Caco-2 (cell line): ENCODE data around the gene MED13L. TPM values are rescaled to one million over a fixed set of nuclear protein-coding genes. Genes with fewer than 3 reads are reported as not detected.

Experiments used
- BruUV-seq: library from RNA; stranded (reverse); fragments of 400-500 nt; replicated peaks from 2 replicates; lab custom pipeline; 2021; lab: Mats Ljungman, UMichigan
- CTCF ChIA-PET: fragments of 300-600 bp; sonication (Branson Sonifier 250); formaldehyde crosslinking; loops from one replicate; lab custom pipeline; 2022; ENCODE audit warnings: antibody characterized with exemption; lab: Charles Lee
- POLR2A ChIA-PET: fragments of 300-600 bp; sonication (Branson Sonifier 250); formaldehyde crosslinking; loops from one replicate; lab custom pipeline; 2022; ENCODE audit warnings: antibody characterized with exemption; lab: Charles Lee
- DNase-seq, 2 experiments: peaks; one replicate each; pipeline versions ENCODE4 v3.0.0 to v3.0.0-alpha.2; 2020 to 2022
- H3K27me3 ChIP-seq: replicated peaks from 2 replicates; pipeline ENCODE4 v1.6.0; 2011; ENCODE audit warnings: low read length; ENCODE audit not compliant: control insufficient read depth, insufficient read depth
- H3K36me3 ChIP-seq: 2 replicates; pipeline ENCODE4 v1.5.1; 2011; ENCODE audit warnings: low read length; ENCODE audit not compliant: control insufficient read depth, insufficient read depth
- H3K4me1 ChIP-seq: fragments of 250-450 bp; sonication (Bioruptor Pico); 2 replicates; pipeline ENCODE4 v1.5.1; 2020; ENCODE audit warnings: mild to moderate bottlenecking
- H3K4me3 ChIP-seq: 2 replicates; pipeline ENCODE4 v1.5.1; 2011; ENCODE audit warnings: low read depth, mild to moderate bottlenecking, control low read depth, low read length
- H3K9me3 ChIP-seq: fragments of 250-450 bp; sonication (Bioruptor Pico); 2 replicates; pipeline ENCODE4 v1.5.1; 2020; ENCODE audit warnings: mild to moderate bottlenecking, moderate library complexity
- H3K27ac Mint-ChIP-seq: one replicate; pipeline ENCODE4 v1.8.0; 2022; ENCODE audit warnings: mixed read lengths; ENCODE audit not compliant: unreplicated experiment
- H3K27me3 Mint-ChIP-seq: one replicate; pipeline ENCODE4 v1.8.0; 2022; ENCODE audit warnings: mixed read lengths; ENCODE audit not compliant: insufficient read depth, unreplicated experiment
- H3K36me3 Mint-ChIP-seq: one replicate; pipeline ENCODE4 v1.8.0; 2022; ENCODE audit warnings: mild to moderate bottlenecking, mixed read lengths; ENCODE audit not compliant: insufficient read depth, unreplicated experiment
- H3K4me1 Mint-ChIP-seq: one replicate; pipeline ENCODE4 v1.8.0; 2022; ENCODE audit warnings: low read depth, mixed read lengths; ENCODE audit not compliant: unreplicated experiment
- H3K4me3 Mint-ChIP-seq: one replicate; pipeline ENCODE4 v1.8.0; 2022; ENCODE audit warnings: mild to moderate bottlenecking, moderate library complexity, mixed read lengths; ENCODE audit not compliant: unreplicated experiment
- H3K9me3 Mint-ChIP-seq: one replicate; pipeline ENCODE4 v1.8.0; 2022; ENCODE audit warnings: mixed read lengths; ENCODE audit not compliant: unreplicated experiment
- intact Hi-C: fragments of 100-400 bp; cut with micrococcal nuclease; formaldehyde crosslinking; loops from one replicate; pipeline ENCODE4 v1.10.0; 2022; ENCODE audit not compliant: unreplicated experiment
- total RNA-seq: library from RNA; stranded (reverse); gene quantifications from 2 replicates; pipeline ENCODE4 v1.2.3, GENCODE V29; 2022
- TF ChIP-seq, protein P1 (sequence below), 2 experiments: fragments of 200-600 bp in 1 of 2; IDR thresholded peaks; 1 replicate in 1 of 2; 2 replicates in 1 of 2; pipeline versions ENCODE4 v1.5.1 to v1.8.0; 2011 to 2022; ENCODE audit warnings: antibody characterized with exemption in 1 of 2, control low read depth in 1 of 2, inconsistent platforms in 1 of 2, low read depth in 1 of 2, low read length in 1 of 2, mild to moderate bottlenecking in 1 of 2, moderate library complexity in 1 of 2; ENCODE audit not compliant: insufficient read depth in 1 of 2, severe bottlenecking in 1 of 2, unreplicated experiment in 1 of 2

MED13L gene
- total RNA-seq, 1 experiment from 2014 or later, result 160 TPM

DNA sequence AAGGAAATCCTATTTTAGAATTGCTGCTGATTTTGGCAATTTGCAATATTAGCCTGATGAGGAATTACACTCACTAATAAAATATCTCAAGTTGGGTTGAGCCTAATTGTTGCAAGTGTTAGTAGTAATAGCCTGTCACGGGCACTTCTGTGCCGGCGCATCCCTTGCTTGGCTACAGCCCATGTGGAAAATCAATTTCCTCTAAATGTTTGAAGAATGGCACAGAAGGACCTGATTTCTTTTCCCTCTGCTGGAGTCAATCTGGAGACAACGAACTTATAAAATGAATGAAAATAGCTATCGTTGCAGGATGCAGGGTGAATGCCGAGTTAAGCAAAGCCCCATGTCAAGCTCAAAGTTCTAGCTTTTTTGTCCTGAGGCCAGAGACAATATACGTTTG, 31.2 kb upstream of the MED13L start:
- Mint-ChIP-seq H3K27me3 (no peaks in the 10 kb centered on the region), H3K4me3 (no peak overlapping the region), H3K9me3 (peaks cover 15% of the 10 kb centered on the region), H3K36me3 (no peaks in the 10 kb centered on the region), H3K27ac (no peak overlapping the region), H3K4me1 (peaks cover 6% of the 10 kb centered on the region)
- no TSS peak for BruUV-seq
- TF ChIP-seq, protein P1, sequence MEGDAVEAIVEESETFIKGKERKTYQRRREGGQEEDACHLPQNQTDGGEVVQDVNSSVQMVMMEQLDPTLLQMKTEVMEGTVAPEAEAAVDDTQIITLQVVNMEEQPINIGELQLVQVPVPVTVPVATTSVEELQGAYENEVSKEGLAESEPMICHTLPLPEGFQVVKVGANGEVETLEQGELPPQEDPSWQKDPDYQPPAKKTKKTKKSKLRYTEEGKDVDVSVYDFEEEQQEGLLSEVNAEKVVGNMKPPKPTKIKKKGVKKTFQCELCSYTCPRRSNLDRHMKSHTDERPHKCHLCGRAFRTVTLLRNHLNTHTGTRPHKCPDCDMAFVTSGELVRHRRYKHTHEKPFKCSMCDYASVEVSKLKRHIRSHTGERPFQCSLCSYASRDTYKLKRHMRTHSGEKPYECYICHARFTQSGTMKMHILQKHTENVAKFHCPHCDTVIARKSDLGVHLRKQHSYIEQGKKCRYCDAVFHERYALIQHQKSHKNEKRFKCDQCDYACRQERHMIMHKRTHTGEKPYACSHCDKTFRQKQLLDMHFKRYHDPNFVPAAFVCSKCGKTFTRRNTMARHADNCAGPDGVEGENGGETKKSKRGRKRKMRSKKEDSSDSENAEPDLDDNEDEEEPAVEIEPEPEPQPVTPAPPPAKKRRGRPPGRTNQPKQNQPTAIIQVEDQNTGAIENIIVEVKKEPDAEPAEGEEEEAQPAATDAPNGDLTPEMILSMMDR (IDR thresholded peaks at IDR 0.05; ENCODE audit: insufficient read depth in 1 of 2, low read depth in 1 of 2, low read length in 1 of 2, severe bottlenecking in 1 of 2, unreplicated experiment in 1 of 2), result no peak
- ChIA-PET POLR2A (no interaction called here), CTCF (no interaction called here)
- DNase-seq, result no peak
- intact Hi-C loops, result no loop called here
- H3K9me3 ChIP-seq, result 0 out of 2 replicates have a peak, but pooled peaks cover 7% of the 10 kb centered on the region
- H3K4me3 ChIP-seq, result no peak overlapping the region
- 0 out of 2 replicates have a peak, but pooled peaks cover 9% of the 10 kb centered on the region for H3K4me1 ChIP-seq
- H3K27me3 ChIP-seq, result no peaks in the 10 kb centered on the region
- H3K36me3 ChIP-seq, result no peaks in the 10 kb centered on the region

DNA sequence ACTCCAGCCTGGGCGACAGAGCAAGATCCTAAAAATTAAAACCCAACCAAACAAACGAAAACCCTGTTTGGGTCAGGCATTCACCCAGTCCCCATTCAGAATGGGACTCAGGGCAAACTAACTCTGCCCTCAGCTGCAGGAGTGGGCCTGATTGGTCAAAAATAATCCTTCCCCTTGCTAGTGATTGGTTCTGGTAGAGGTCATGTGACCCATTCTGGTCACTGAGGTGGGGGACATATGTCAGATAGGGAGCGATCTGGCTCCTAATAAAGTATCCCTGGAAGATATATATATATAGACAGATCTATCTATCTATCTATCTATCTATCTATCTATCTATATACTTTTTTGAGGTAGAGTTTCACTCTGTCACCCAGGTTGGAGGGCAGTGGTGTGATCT, 29.5 kb upstream of the MED13L start:
- H3K36me3 ChIP-seq, result no peaks in the 10 kb centered on the region
- H3K27me3 ChIP-seq, result no peaks in the 10 kb centered on the region
- TF ChIP-seq, protein P1 (IDR thresholded peaks at IDR 0.05; ENCODE audit: insufficient read depth in 1 of 2, low read depth in 1 of 2, low read length in 1 of 2, severe bottlenecking in 1 of 2, unreplicated experiment in 1 of 2), result no peak
- BruUV-seq, result no TSS peak
- H3K9me3 ChIP-seq, result 0 out of 2 replicates have a peak, but pooled peaks cover 7% of the 10 kb centered on the region
- no peak overlapping the region for H3K4me3 Mint-ChIP-seq
- 0 out of 2 replicates have a peak, but pooled peaks cover 9% of the 10 kb centered on the region for H3K4me1 ChIP-seq
- POLR2A ChIA-PET, result no interaction called here
- no peak for DNase-seq
- peaks cover 9% of the 10 kb centered on the region for H3K4me1 Mint-ChIP-seq
- intact Hi-C loops, result no loop called here
- no peak overlapping the region for H3K4me3 ChIP-seq
- H3K27me3 Mint-ChIP-seq, result no peaks in the 10 kb centered on the region
- H3K9me3 Mint-ChIP-seq, result peaks cover 15% of the 10 kb centered on the region
- no peak overlapping the region for H3K27ac Mint-ChIP-seq
- CTCF ChIA-PET, result interaction anchor here (0.6 kb wide), 1 partner anchor 268 kb away, joined by 8 read pairs; no protein-coding TSS in a partner anchor
- no peaks in the 10 kb centered on the region for H3K36me3 Mint-ChIP-seq

DNA sequence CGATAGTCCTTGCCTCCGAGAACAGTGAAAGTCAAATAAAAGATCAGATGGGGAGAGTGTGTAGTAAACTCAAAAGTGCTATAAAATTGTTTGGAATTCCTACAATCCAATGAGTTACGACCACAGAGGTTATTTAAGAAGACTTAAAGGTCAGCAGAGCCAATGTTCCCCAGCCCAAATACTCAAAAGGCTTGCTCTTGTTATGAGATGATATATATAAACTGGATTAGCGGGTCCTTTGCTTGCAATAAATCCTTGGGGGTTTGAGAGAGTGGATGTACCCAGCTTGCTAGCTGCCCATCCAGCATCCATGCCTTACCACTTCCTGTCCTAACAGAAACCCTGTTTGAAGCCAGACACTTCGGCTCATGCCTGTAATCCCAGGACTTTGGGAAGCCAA, 29.0 kb upstream of the MED13L start:
- Histone ChIP-seq H3K4me1 (0 out of 2 replicates have a peak, but pooled peaks cover 12% of the 10 kb centered on the region), H3K27me3 (no peaks in the 10 kb centered on the region), H3K9me3 (0 out of 2 replicates have a peak, but pooled peaks cover 7% of the 10 kb centered on the region), H3K36me3 (no peaks in the 10 kb centered on the region), H3K4me3 (no peak overlapping the region)
- Mint-ChIP-seq H3K36me3 (no peaks in the 10 kb centered on the region), H3K9me3 (peaks cover 15% of the 10 kb centered on the region), H3K27me3 (no peaks in the 10 kb centered on the region), H3K4me3 (no peak overlapping the region), H3K4me1 (peaks cover 9% of the 10 kb centered on the region), H3K27ac (peak overlapping the region; percentile 35)
- no peak for DNase-seq
- TF ChIP-seq, protein P1 (IDR thresholded peaks at IDR 0.05; ENCODE audit: insufficient read depth in 1 of 2, low read depth in 1 of 2, low read length in 1 of 2, severe bottlenecking in 1 of 2, unreplicated experiment in 1 of 2), result no peak
- intact Hi-C loops, result no loop called here
- no TSS peak for BruUV-seq
- POLR2A ChIA-PET, result no interaction called here
- CTCF ChIA-PET, result no interaction called here
